Fibroblast of villous mesenchyme (primary cell): ENCODE measurements around the gene CHI3L2. TPM values are rescaled to one million over a fixed set of nuclear protein-coding genes. Genes with fewer than 3 reads are reported as not detected.

Experiments used
- DNase-seq: peaks from one replicate; pipeline ENCODE4 v3.0.0-alpha.2; 2010; ENCODE audit warnings: low read depth
- H3K4me3 ChIP-seq: 2 replicates; pipeline ENCODE4 v1.5.1; 2011; ENCODE audit warnings: low read depth, mild to moderate bottlenecking, low read length
- CTCF ChIP-seq: IDR thresholded peaks from 2 replicates; pipeline ENCODE4 v1.5.1; 2012; ENCODE audit warnings: low read depth, mild to moderate bottlenecking, low read length; ENCODE audit not compliant: insufficient read depth
- total RNA-seq: library from RNA; depleted of rRNA; stranded (reverse); fragments of >200 nt; gene quantifications from 2 replicates; pipeline ENCODE4 v1.2.3, GENCODE V29; 2012

CHI3L2 gene
- total RNA-seq, 1 donor, result not detected

- DNase-seq, result no peak
- no peak overlapping the region for H3K4me3 ChIP-seq
- TF ChIP-seq CTCF, result no peak
These were observed 51.6 kb downstream of the CHI3L2 start for GRCh38 chr1:111279144-111279543.

- no peak for DNase-seq
- no peak overlapping the region for H3K4me3 ChIP-seq
- TF ChIP-seq CTCF, result no peak
These were observed 52.8 kb downstream of the CHI3L2 start for GRCh38 chr1:111280267-111280666.

- DNase-seq, result no peak
- H3K4me3 ChIP-seq, result no peak overlapping the region
These were observed 53.9 kb downstream of the CHI3L2 start for GRCh38 chr1:111281411-111281810.

GRCh38 chr1:111283838-111284237, 56.3 kb downstream of the CHI3L2 start:
- no peak overlapping the region for H3K4me3 ChIP-seq
- DNase-seq, result no peak
- no peak for TF ChIP-seq CTCF

More at GRCh38 chr1:111281411-111281810, 53.9 kb downstream of the CHI3L2 start:
- no peak for TF ChIP-seq CTCF

GRCh38 chr1:111285879-111286278, 58.4 kb downstream of the CHI3L2 start:
- DNase-seq, result no peak
- TF ChIP-seq CTCF, result no peak

GRCh38 chr1:111286912-111287311, 59.4 kb downstream of the CHI3L2 start:
- DNase-seq, result no peak
- no peak for TF ChIP-seq CTCF
- H3K4me3 ChIP-seq, result no peak overlapping the region

More at GRCh38 chr1:111285879-111286278, 58.4 kb downstream of the CHI3L2 start:
- H3K4me3 ChIP-seq, result no peak overlapping the region

- TF ChIP-seq CTCF, result no peak
- H3K4me3 ChIP-seq, result no peak overlapping the region
- no peak for DNase-seq
These were observed 61.9 kb downstream of the CHI3L2 start for GRCh38 chr1:111289371-111289770.
